GM12865 (cell line): ENCODE data around the gene OSER1.
"Not testable (repeated sequence)": the region's sequence is repeated elsewhere in the genome, so short reads cannot be mapped to it uniquely, and the experiment has no call there.

Source experiments
- DNase-seq: peaks from one replicate; pipeline ENCODE4 v3.0.0; 2010; ENCODE audit warnings: low read depth
- H3K4me3 ChIP-seq: 2 replicates; pipeline ENCODE4 v1.5.1; 2011; ENCODE audit warnings: mild to moderate bottlenecking, low read depth, low read length, control low read depth
- TF ChIP-seq, protein P1 (sequence below): IDR thresholded peaks from 2 replicates; pipeline ENCODE4 v1.5.1; 2011; ENCODE audit warnings: low read length, control low read depth, low read depth, inconsistent platforms; ENCODE audit not compliant: insufficient read depth; ENCODE audit errors: missing control alignments

Gene OSER1

DNA sequence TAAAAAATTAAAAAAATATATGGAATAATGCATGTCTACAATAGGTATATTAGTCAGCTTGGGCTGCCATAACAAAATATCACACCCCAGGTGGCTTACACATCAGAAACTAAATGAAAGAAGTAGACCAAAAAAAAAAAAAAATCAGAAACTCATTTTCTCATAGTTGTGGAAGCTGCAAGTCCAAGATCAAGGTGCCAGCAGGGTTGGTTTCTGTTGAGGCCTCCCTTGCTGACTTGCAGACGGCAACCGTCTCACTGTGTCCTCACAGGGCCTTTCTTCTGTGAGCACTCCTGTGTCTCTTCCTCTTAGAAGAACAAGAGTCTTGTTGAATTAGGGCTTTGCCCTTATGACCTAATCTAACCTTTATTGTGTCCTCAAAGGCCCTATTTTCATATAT lies 25.1 kb upstream of the OSER1 start:
- TF ChIP-seq, protein P1, sequence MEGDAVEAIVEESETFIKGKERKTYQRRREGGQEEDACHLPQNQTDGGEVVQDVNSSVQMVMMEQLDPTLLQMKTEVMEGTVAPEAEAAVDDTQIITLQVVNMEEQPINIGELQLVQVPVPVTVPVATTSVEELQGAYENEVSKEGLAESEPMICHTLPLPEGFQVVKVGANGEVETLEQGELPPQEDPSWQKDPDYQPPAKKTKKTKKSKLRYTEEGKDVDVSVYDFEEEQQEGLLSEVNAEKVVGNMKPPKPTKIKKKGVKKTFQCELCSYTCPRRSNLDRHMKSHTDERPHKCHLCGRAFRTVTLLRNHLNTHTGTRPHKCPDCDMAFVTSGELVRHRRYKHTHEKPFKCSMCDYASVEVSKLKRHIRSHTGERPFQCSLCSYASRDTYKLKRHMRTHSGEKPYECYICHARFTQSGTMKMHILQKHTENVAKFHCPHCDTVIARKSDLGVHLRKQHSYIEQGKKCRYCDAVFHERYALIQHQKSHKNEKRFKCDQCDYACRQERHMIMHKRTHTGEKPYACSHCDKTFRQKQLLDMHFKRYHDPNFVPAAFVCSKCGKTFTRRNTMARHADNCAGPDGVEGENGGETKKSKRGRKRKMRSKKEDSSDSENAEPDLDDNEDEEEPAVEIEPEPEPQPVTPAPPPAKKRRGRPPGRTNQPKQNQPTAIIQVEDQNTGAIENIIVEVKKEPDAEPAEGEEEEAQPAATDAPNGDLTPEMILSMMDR: no peak
- H3K4me3 ChIP-seq: no peak overlapping the region
- DNase-seq: no peak

DNA sequence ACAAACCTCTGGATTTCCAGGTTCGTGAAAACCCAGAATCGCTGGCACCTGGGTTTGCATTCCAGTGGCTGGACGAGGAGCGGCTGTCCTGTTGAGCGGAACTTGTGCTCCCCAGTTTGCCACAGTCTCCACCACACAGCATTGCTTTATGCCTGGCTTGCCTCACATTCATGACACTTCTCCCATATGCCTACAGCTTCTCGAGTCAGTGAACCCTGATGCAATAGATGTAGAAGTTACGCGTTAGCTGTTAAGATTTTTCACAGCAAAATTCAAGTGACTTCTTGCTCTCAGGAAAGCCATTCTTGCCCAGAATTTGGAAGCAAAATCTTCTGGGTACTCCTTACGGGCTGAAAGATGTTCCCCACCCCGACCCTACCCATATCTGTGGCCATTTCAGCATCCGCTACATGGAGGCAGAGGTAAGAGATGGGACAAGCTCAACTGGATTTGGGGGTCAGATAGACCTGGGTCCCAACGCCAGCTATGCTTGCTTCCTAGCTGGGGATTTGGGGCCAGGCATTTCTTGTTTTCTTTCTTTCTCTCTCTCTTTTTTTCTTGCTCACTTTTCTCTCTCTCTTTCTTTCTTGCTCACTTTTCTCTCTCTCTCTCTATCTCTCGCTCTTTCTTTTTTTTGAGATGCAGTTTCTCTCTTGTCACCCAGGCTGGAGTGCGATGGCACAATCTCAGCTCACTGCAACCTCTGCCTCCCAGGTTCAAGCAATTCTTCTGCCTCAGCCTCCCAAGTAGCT lies 24.2 kb upstream of the OSER1 start:
- DNase-seq: no peak
- no peak overlapping the region for H3K4me3 ChIP-seq
- TF ChIP-seq, protein P1: no peak

DNA sequence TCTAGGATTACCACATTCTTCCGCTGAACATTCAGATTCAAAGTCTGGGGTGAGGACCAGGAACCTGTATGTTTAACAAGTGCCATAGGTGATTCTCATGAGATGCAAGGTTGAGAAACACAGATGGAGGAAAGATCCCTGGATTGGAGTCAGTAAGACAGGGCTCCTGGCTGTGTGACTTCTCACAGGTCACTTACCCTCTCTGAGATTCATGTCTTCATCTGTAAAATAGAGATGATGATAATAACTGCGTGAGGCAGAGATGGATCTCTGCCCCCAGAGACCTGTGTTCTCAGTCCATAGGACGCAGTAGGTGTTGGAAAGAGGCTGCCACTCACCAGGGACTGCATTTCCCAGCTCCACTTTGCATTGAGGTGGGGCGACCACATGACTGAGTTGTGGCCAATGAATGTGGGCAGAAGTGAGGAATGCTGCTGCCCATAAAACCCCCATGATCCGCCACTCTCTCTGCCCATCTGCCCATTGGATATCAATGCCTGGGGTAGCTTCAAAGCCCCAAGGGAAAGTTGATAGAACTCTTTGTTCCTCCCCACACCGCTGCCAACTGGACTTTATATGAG lies 23.0 kb upstream of the OSER1 start:
- TF ChIP-seq, protein P1: no peak
- no peak overlapping the region for H3K4me3 ChIP-seq
- no peak for DNase-seq

DNA sequence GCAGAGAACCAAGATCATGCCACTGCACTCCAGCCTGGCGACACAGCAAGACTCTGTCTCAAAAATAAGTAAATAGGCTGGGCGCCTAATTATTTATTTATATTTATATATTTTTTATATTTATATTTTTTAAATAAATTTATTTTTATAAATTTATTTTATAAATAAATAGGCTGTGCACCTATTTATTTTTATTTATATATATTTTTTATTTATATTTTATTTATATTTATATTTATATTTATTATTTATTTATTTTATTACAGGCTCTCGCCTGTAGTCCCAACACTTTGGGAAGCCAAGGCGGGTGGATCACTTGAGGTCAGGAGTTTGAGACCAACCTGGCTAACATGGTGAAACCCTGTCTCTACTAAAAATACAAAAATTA lies 21.9 kb upstream of the OSER1 start:
- DNase-seq, H3K4me3 ChIP-seq: not testable (repeated sequence)

DNA sequence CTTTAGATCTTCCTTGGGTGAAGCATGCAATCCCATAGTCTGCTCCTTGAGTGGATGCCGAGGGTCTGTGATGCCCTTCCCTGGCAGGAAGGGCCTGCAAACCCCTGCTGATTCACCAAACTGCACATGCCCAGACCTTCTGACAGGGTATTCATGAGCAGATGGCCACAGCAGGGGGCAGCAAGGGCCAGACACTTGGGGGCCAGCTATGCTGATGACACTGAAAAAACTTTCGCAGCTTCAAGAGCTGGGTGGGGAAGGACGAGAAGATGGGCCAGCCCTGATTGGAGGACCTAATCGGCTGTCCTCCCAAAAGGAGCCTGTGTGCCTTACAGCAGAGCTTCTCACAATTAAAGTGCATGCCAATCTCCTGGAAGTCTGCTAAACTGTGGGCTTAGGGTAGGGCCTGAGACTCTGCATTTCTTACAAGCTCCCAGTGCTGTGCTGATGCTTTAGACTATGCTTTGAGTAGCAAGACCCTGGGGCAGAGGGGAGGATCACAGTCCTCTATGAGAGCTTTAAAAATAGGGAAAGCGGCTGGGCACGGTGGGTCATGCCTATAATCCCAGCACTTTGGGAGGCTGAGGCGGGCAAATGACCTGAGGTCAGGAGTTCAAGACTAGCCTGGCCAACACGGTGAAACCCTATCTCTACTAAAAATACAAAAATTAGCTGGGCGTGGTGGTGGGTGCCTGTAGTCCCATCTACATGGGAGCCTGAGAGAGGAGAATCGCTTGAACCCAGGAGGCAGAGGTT lies 21.3 kb upstream of the OSER1 start:
- no peak for DNase-seq
- TF ChIP-seq, protein P1: no peak
- H3K4me3 ChIP-seq: no peak overlapping the region

DNA sequence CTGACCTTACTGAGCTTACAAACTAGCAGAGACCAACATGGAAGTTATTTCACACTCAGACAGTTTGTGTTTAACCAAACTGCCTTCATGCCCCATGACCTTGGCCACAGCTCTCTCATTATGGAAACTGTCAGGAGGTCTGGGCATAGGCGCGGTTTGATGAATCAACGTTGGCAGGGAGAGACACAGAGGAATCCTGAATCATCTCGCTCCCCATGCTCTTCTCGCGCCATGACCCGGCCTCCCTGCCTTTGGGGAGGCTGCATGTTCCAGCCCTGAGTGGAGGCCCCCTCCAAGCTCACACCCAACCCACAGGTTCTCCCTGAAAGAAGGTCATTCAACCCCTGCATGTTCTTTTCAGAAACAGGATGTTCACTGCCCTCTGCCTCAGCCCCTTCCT lies 20.6 kb upstream of the OSER1 start:
- no peak overlapping the region for H3K4me3 ChIP-seq
- no peak for DNase-seq
- TF ChIP-seq, protein P1: no peak

DNA sequence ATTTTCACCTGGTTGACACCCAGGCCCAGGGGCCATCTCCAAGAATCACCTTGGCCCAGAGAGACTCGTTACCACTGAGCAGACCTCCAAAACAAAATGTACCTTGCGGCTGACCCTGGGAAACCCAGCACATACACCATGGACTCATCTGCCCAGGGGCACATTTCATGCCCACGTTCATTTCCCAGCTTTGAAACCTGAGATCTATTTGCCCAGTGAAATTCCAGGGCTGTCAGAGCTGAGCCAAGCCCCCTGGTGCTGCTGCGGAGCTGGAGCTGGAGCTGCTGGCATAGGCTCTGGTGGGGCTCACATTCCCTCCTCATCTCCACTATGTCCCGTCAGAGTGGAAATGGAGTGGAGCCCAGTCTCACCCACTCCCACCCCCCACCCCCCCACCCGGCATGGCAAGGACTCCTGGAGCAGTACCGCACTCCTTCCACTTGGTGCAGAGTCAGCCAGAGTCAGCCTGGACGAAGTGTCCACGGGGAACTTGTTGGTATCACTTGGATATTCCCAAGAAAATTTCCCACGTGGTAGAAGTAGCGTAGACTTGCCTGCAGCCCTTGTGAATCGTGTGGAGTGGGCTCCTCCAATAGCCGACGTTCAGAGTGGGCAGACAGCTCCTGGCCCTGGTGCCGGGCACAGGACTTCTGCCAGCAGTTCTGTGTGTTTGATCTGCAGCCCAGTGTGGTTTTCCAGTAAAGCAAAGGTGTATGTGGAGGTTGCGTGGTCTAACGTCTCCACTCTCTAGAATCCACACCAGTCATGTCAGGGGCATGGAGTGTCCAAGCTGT lies 18.1 kb upstream of the OSER1 start:
- H3K4me3 ChIP-seq: no peak overlapping the region
- TF ChIP-seq, protein P1: no peak
- no peak for DNase-seq
